ENCODE results near the gene PHKB.

PHKB gene

DNA sequence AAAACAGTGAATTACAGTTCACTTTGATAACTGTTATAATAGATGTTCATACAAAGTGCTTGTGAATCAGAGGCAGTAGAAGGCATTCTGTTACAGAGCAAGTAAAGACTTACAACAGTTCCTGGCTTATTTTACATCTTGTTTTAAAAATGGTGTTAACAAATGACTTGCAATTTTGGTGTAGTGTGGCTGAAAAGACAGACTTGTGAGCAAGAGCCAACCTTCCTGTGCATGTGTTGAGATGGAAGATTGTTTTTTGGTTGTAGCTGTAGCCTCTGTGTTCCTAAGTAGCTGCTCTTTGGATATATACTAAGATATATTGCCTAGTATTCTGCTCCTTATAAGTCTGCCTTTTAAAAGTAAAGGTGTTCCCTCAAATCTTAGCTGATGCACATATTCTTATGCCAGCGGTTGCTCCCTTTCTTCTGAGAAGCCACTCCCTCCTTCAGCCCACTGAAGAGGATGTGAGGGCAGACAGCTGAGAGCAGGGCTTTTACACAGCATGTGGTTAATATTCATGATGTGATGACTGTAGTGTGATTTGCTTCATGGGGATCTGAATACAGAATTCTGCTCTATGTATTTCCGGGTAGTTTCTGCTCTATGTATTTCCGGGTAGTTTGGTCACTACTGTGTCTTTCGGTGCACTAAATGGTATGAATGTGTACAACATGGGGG is 182.3 kb downstream of the PHKB start:
- TF ChIP-seq SIN3A (IDR thresholded peaks at IDR 0.05; ENCODE audit: borderline replicate concordance, insufficient read depth, low read length) (no peak), POLR2AphosphoS5 (IDR thresholded peaks at IDR 0.05; ENCODE audit: low read depth, low read length) (no peak)
- TF ChIP-seq, protein P1, sequence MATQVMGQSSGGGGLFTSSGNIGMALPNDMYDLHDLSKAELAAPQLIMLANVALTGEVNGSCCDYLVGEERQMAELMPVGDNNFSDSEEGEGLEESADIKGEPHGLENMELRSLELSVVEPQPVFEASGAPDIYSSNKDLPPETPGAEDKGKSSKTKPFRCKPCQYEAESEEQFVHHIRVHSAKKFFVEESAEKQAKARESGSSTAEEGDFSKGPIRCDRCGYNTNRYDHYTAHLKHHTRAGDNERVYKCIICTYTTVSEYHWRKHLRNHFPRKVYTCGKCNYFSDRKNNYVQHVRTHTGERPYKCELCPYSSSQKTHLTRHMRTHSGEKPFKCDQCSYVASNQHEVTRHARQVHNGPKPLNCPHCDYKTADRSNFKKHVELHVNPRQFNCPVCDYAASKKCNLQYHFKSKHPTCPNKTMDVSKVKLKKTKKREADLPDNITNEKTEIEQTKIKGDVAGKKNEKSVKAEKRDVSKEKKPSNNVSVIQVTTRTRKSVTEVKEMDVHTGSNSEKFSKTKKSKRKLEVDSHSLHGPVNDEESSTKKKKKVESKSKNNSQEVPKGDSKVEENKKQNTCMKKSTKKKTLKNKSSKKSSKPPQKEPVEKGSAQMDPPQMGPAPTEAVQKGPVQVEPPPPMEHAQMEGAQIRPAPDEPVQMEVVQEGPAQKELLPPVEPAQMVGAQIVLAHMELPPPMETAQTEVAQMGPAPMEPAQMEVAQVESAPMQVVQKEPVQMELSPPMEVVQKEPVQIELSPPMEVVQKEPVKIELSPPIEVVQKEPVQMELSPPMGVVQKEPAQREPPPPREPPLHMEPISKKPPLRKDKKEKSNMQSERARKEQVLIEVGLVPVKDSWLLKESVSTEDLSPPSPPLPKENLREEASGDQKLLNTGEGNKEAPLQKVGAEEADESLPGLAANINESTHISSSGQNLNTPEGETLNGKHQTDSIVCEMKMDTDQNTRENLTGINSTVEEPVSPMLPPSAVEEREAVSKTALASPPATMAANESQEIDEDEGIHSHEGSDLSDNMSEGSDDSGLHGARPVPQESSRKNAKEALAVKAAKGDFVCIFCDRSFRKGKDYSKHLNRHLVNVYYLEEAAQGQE (IDR thresholded peaks at IDR 0.05; ENCODE audit: insufficient read depth in 1 of 2, low read depth in 2 of 2, low read length in 2 of 2) = no peak

DNA sequence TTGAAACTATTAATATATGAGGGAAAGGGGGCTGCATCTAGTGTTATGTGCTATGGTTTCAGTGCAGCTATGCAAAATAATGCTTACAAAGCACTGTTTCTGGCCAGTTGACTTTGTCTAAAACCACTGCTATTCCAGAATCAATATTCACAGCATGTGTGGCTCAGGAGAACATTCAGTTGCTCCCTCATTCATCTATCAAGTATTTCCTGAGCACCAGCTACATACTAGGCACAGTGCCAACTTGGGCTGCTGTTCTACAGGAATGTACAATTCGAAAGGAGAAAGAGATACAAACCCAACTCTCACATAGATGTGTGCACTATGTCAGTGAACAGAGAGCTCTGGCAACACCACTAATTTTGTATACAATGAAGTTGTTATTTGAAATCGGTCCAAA is 183.0 kb downstream of the PHKB start:
- TF ChIP-seq, protein P1 (IDR thresholded peaks at IDR 0.05; ENCODE audit: insufficient read depth in 1 of 2, low read depth in 2 of 2, low read length in 2 of 2) = no peak
- TF ChIP-seq SIN3A (IDR thresholded peaks at IDR 0.05; ENCODE audit: borderline replicate concordance, insufficient read depth, low read length) (no peak), FOXP2 (optimal IDR thresholded peaks at IDR 0.05; ENCODE audit: borderline replicate concordance, extremely low read depth, extremely low read length, insufficient read depth) (no peak), TAF1 (IDR thresholded peaks at IDR 0.05; ENCODE audit: borderline replicate concordance, insufficient read depth, low read length) (no peak)

DNA sequence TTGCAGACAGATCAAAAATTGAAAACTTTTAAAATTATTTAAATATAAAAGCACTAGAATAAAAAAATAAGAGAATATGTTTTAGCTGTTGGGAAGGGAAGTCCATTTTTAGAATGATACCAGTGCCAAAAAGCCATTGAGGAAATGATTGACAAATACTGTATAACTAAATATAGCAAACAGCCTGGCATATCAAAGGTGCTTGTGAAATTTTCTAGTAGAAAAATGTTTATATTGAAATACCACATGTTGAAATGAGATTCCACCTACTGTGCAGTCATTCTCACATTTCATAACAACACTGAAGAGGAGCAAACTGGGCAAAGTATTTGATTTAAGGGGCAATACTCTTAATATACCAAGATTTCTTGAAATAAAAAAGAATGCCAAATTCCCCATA is 183.5 kb downstream of the PHKB start:
- TF ChIP-seq, protein P1 (IDR thresholded peaks at IDR 0.05; ENCODE audit: insufficient read depth in 1 of 2, low read depth in 2 of 2, low read length in 2 of 2) = no peak
- TF ChIP-seq TAF1 (IDR thresholded peaks at IDR 0.05; ENCODE audit: borderline replicate concordance, insufficient read depth, low read length) (no peak), SIN3A (IDR thresholded peaks at IDR 0.05; ENCODE audit: borderline replicate concordance, insufficient read depth, low read length) (no peak), FOXP2 (optimal IDR thresholded peaks at IDR 0.05; ENCODE audit: borderline replicate concordance, extremely low read depth, extremely low read length, insufficient read depth) (no peak)

DNA sequence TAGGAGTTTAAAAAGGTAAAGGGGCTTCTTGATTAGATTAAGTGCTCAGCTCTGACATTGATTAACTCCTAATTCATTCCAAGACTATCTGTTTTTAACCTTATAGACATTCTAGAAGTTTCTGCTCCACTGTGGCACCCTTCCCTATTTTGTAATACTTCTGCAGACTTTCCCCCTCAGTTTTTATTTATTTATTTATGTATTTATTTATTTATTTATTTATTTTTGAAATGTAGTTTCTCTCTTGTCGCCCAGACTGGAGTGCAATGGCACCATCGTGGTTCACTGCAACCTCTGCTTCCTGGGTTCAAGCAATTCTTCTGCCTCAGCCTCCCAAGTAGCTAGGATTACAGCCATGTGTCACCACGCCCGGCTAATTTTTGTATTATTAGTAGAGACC is 185.8 kb downstream of the PHKB start:
- no peak for TF ChIP-seq SIN3A (IDR thresholded peaks at IDR 0.05; ENCODE audit: borderline replicate concordance, insufficient read depth, low read length)
- no peak for TF ChIP-seq FOXP2 (optimal IDR thresholded peaks at IDR 0.05; ENCODE audit: borderline replicate concordance, extremely low read depth, extremely low read length, insufficient read depth)
- no peak for TF ChIP-seq TAF1 (IDR thresholded peaks at IDR 0.05; ENCODE audit: borderline replicate concordance, insufficient read depth, low read length)
- TF ChIP-seq, protein P1 (IDR thresholded peaks at IDR 0.05; ENCODE audit: insufficient read depth in 1 of 2, low read depth in 2 of 2, low read length in 2 of 2) = no peak
- no peak for TF ChIP-seq POLR2AphosphoS5 (IDR thresholded peaks at IDR 0.05; ENCODE audit: low read depth, low read length)

DNA sequence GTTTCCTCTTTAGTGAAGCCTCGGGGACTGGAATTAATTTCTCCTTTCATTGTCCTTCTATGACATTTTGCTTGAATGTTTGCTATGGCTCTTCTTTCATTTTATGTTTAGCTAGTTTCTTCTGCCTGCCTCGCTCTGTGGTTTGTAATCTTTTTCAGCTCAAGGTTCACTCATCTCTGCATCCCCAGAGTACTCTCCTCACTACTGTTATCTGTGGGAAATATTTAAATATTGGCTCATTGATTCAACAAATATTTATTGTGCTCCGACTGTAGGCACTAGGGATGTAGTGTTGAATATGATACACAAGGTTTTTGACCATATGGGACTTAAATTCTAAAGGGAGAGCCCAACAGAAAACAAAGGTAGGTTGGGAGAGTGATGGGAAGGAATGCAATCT is 195.9 kb downstream of the PHKB start:
- TF ChIP-seq, protein P1 (IDR thresholded peaks at IDR 0.05; ENCODE audit: insufficient read depth in 1 of 2, low read depth in 2 of 2, low read length in 2 of 2) = no peak
- TF ChIP-seq SIN3A (IDR thresholded peaks at IDR 0.05; ENCODE audit: borderline replicate concordance, insufficient read depth, low read length) (no peak), POLR2AphosphoS5 (IDR thresholded peaks at IDR 0.05; ENCODE audit: low read depth, low read length) (no peak), TAF1 (IDR thresholded peaks at IDR 0.05; ENCODE audit: borderline replicate concordance, insufficient read depth, low read length) (no peak), FOXP2 (optimal IDR thresholded peaks at IDR 0.05; ENCODE audit: borderline replicate concordance, extremely low read depth, extremely low read length, insufficient read depth) (no peak)

Measured in PFSK-1 (cell line).